GM12878 (cell line): ENCODE measurements around the gene CIAO1. TPM values are rescaled to one million over a fixed set of nuclear protein-coding genes. Genes with fewer than 3 reads are reported as not detected.

Experiments
- BMI1 ChIP-seq: fragments of 450-650 bp; IDR thresholded peaks from 2 replicates; pipeline ENCODE4 v1.6.1; 2016; ENCODE audit warnings: mild to moderate bottlenecking, moderate library complexity, borderline replicate concordance
- CBX5 ChIP-seq: sonication (generic); IDR thresholded peaks from 2 replicates; pipeline ENCODE4 v1.6.1; 2016; ENCODE audit warnings: low read depth, moderate library complexity, mild to moderate bottlenecking, inconsistent platforms
- CHD4 ChIP-seq: fragments of 200-600 bp; sonication (generic); IDR thresholded peaks from 2 replicates; pipeline ENCODE4 v1.6.1; 2016; ENCODE audit warnings: mild to moderate bottlenecking
- E2F8 ChIP-seq: fragments of 450-650 bp; IDR thresholded peaks from 2 replicates; pipeline ENCODE4 v1.6.1; 2018; ENCODE audit warnings: mild to moderate bottlenecking, low read depth, moderate library complexity; ENCODE audit not compliant: partially characterized antibody
- ESRRA ChIP-seq: IDR thresholded peaks from 2 replicates; pipeline ENCODE4 v1.6.1; 2012; ENCODE audit warnings: mild to moderate bottlenecking, low read length, improper control_type of control experiment
- MEF2B ChIP-seq: fragments of 450-650 bp; IDR thresholded peaks from 2 replicates; pipeline ENCODE4 v1.6.1; 2018; ENCODE audit warnings: mild to moderate bottlenecking, moderate library complexity; ENCODE audit not compliant: partially characterized antibody, poor library complexity, severe bottlenecking
- NBN ChIP-seq: fragments of 450-650 bp; IDR thresholded peaks from 2 replicates; pipeline ENCODE4 v1.6.1; 2016
- NFYA ChIP-seq: IDR thresholded peaks from 2 replicates; pipeline ENCODE4 v1.6.1; 2011; ENCODE audit warnings: low read depth, mild to moderate bottlenecking, low read length, improper control_type of control experiment, borderline replicate concordance
- NR2F1 ChIP-seq: fragments of 450-650 bp; conservative IDR thresholded peaks from 2 replicates; pipeline ENCODE4 v1.6.1; 2017; ENCODE audit warnings: mild to moderate bottlenecking
- POLR2AphosphoS2 ChIP-seq: IDR thresholded peaks from 2 replicates; pipeline ENCODE4 v1.6.1; 2011; ENCODE audit warnings: low read depth, mild to moderate bottlenecking, low read length, improper control_type of control experiment, moderate library complexity
- TAF1 ChIP-seq: IDR thresholded peaks from 2 replicates; pipeline ENCODE4 v1.6.1; 2011; ENCODE audit warnings: mild to moderate bottlenecking, low read depth, low read length, borderline replicate concordance
- ZNF274 ChIP-seq: IDR thresholded peaks from one replicate; pipeline ENCODE4 v1.8.0; 2011; ENCODE audit not compliant: insufficient read length, insufficient read depth
- ZNF622 ChIP-seq: fragments of 450-650 bp; IDR thresholded peaks from 2 replicates; pipeline ENCODE4 v1.6.1; 2017; ENCODE audit warnings: mild to moderate bottlenecking, inconsistent platforms
- polyA plus RNA-seq, 11 experiments: library from polyadenylated mRNA; depleted of rRNA in 4 of 11; unstranded in 6 of 11; stranded (reverse) in 5 of 11; fragments of >200 nt; fragmentation: Nextera tagmentation in 4 of 11; fragmentation: Illumina TruSeq in 1 of 11; extraction: Ambion mirVana in 4 of 11; extraction: Trizol in 1 of 11; gene quantifications; 1 replicate in 1 of 11; 2 replicates in 10 of 11; pipeline versions ENCODE4 v1.2.1 to v1.2.3, GENCODE V29; 2011 to 2016; ENCODE audit warnings: inconsistent platforms in 2 of 11, missing spikeins in 2 of 11, low read depth in 1 of 11
- total RNA-seq, 4 experiments: library from RNA; depleted of rRNA in 3 of 4; stranded (reverse); fragments of >200 nt in 3 of 4; fragmentation: Illumina TruSeq in 1 of 4; extraction: Trizol in 1 of 4; gene quantifications; 2 replicates each; pipeline versions ENCODE4 v1.2.1 to v1.2.3, GENCODE V29; 2013 to 2021
- TF ChIP-seq, protein P1 (sequence below): fragments of 450-650 bp; IDR thresholded peaks from 2 replicates; pipeline ENCODE4 v1.6.1; 2018; ENCODE audit warnings: borderline replicate concordance, mild to moderate bottlenecking; ENCODE audit not compliant: partially characterized antibody
- TF ChIP-seq, protein P2 (sequence below): fragments of 450-650 bp; conservative IDR thresholded peaks from 2 replicates; pipeline ENCODE4 v1.6.1; 2017; ENCODE audit warnings: mild to moderate bottlenecking, moderate library complexity
- TF ChIP-seq, protein P3 (sequence below): IDR thresholded peaks from 2 replicates; pipeline ENCODE4 v1.6.1; 2012; ENCODE audit warnings: low read depth, low read length, improper control_type of control experiment
- TF ChIP-seq, protein P4 (sequence below): fragments of 450-650 bp; IDR thresholded peaks from 2 replicates; pipeline ENCODE4 v1.6.1; 2016; ENCODE audit warnings: mild to moderate bottlenecking

The CIAO1 gene
- total and polyA plus RNA-seq, 10 of the 15 experiments (the other 5 are each of a cell fraction or from before 2014, with no cell fraction given): 8.3 to 89.4 (median 63.4) TPM

- TF ChIP-seq E2F8: peak; percentile 31
- no peak for TF ChIP-seq NFYA
- TF ChIP-seq CBX5: no peak
- no peak for TF ChIP-seq ZNF274
- no peak; the same call in 1 of the 2 replicates for TF ChIP-seq NR2F1
- TF ChIP-seq TAF1: peak; percentile 73; the same call in 1 of the 2 replicates
- no peak for TF ChIP-seq CHD4
- peak; percentile 66; the same call in 1 of the 2 replicates for TF ChIP-seq NBN
- TF ChIP-seq BMI1: no peak
- TF ChIP-seq, protein P1, sequence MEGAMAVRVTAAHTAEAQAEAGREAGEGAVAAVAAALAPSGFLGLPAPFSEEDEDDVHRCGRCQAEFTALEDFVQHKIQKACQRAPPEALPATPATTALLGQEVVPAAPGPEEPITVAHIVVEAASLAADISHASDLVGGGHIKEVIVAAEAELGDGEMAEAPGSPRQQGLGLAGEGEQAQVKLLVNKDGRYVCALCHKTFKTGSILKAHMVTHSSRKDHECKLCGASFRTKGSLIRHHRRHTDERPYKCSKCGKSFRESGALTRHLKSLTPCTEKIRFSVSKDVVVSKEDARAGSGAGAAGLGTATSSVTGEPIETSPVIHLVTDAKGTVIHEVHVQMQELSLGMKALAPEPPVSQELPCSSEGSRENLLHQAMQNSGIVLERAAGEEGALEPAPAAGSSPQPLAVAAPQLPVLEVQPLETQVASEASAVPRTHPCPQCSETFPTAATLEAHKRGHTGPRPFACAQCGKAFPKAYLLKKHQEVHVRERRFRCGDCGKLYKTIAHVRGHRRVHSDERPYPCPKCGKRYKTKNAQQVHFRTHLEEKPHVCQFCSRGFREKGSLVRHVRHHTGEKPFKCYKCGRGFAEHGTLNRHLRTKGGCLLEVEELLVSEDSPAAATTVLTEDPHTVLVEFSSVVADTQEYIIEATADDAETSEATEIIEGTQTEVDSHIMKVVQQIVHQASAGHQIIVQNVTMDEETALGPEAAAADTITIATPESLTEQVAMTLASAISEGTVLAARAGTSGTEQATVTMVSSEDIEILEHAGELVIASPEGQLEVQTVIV: no peak
- TF ChIP-seq MEF2B: no peak
- no peak for TF ChIP-seq POLR2AphosphoS2
- TF ChIP-seq, protein P2, sequence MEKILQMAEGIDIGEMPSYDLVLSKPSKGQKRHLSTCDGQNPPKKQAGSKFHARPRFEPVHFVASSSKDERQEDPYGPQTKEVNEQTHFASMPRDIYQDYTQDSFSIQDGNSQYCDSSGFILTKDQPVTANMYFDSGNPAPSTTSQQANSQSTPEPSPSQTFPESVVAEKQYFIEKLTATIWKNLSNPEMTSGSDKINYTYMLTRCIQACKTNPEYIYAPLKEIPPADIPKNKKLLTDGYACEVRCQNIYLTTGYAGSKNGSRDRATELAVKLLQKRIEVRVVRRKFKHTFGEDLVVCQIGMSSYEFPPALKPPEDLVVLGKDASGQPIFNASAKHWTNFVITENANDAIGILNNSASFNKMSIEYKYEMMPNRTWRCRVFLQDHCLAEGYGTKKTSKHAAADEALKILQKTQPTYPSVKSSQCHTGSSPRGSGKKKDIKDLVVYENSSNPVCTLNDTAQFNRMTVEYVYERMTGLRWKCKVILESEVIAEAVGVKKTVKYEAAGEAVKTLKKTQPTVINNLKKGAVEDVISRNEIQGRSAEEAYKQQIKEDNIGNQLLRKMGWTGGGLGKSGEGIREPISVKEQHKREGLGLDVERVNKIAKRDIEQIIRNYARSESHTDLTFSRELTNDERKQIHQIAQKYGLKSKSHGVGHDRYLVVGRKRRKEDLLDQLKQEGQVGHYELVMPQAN: no peak; the same call in 1 of the 2 replicates
- TF ChIP-seq ESRRA: no peak
- TF ChIP-seq, protein P3, sequence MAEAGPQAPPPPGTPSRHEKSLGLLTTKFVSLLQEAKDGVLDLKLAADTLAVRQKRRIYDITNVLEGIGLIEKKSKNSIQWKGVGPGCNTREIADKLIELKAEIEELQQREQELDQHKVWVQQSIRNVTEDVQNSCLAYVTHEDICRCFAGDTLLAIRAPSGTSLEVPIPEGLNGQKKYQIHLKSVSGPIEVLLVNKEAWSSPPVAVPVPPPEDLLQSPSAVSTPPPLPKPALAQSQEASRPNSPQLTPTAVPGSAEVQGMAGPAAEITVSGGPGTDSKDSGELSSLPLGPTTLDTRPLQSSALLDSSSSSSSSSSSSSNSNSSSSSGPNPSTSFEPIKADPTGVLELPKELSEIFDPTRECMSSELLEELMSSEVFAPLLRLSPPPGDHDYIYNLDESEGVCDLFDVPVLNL: no peak
- TF ChIP-seq, protein P4, sequence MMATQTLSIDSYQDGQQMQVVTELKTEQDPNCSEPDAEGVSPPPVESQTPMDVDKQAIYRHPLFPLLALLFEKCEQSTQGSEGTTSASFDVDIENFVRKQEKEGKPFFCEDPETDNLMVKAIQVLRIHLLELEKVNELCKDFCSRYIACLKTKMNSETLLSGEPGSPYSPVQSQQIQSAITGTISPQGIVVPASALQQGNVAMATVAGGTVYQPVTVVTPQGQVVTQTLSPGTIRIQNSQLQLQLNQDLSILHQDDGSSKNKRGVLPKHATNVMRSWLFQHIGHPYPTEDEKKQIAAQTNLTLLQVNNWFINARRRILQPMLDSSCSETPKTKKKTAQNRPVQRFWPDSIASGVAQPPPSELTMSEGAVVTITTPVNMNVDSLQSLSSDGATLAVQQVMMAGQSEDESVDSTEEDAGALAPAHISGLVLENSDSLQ: peak; percentile 33; the same call in 1 of the 2 replicates
- TF ChIP-seq ZNF622: no peak
Measured at GRCh38 chr2:96241900-96242611, 24.0 kb upstream of the CIAO1 start (continued).
